Hematopoietic multipotent progenitor cell treated with erythropoietin and hydrocortisone succinate and interleukin-3 and kit ligand, for 15 days (in vitro differentiated cells): ENCODE data around the gene LYSMD3.

Source experiments
- DNase-seq: peaks from one replicate; pipeline ENCODE4 v3.0.0-alpha.2; 2015; ENCODE audit warnings: low spot score

Gene LYSMD3

DNA sequence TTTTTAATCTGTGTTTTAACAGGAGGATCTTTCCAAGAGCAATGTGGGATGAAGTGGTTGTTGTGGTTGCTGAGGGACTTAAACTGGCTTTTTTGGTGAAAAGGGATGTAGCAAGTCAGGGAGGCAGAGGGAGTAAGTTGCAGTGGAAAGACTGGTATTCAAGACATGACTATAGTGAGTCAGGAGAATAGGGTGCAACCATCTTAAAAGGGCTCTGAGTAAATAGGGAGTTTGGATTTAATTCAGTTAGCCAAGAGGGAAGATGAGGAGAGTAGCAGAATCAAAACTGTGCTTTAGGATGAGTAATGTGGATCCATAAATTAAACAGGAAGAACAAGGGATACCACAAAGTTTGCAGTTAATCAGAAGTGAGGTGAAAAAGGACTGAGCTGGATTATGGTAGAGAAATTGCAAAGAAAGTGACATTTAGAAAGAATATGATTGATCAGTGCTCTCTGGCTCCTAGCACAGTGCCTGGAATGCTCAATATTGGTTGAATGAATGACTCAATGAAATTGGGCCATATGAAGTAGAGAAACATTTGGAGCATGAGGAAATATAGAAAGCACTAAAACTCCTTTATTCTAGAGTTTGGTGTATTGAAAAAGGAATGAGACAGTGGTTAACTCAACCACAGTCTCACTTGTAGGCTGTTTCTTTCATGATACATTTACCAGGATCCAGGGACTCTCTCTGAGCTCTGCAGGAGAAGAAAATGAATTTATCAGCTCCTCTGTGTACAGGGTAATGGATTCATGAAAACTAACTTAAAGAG is 49.6 kb downstream of the LYSMD3 start:
- no peak for DNase-seq

DNA sequence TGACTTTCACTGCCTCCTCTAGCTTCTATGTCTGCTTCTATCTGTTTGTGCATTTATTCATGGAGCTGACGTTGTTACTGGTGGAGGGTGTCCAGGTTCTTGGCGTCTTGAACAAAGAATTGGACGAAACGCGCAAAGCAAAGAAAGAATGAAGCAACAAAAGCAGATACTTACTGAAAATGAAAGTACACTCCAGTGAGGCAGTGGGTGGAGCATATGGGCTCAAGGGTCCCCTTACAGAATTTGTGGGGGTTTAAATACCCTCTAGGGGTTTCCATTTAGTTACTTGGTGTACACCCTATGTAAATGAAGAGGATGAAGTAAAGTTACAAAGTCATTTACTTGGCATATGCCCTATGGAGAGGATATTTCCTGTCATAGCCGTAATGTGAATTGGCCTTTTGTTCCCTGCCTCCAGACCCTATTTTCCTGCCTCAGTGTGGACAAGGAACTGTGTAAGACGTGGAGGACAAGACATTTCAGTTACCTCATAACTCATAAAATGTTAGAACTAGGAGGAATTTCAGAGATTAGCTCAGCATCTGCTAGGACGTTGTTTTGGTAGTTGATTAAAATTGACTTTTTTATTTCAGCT is 51.7 kb downstream of the LYSMD3 start:
- no peak for DNase-seq

DNA sequence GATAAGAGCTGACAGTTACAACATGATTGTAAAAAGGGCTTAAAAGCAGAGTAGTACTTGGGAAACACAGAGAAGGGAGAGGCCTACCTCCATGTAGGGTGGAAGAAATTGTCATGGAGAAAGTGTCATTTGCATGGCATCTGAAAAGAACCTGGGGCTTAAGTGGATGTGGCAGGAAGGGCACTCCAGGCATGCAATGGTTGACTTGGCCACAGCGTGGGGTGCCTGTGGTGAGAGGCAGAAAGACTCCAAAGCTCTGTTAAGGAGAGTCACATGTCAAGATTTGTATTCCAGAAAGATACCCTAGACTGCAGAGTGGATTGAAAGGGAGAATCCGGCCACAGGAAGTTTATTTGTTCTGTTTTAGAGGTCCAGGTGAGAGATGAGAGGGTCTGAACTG is 52.3 kb downstream of the LYSMD3 start:
- DNase-seq = no peak

DNA sequence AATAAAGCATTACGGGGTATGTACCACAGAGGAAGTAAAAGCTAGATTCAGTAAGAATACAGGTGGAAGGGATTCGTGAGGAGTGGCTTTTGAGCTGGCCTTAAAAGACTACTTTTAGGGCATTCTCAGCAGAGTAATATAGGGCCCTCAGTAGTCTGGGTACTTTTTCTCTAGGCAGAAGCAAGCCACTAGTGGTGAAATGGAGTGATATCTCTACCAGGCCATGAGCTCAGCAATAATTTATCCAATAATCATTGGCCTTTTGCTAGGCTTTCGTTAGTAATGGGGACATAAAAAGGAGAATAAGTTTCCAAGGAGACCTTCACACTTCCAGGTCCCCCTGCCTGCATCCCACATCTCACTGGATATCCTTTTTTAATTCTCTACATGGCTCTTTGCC is 53.0 kb downstream of the LYSMD3 start:
- DNase-seq = peak; percentile 20

DNA sequence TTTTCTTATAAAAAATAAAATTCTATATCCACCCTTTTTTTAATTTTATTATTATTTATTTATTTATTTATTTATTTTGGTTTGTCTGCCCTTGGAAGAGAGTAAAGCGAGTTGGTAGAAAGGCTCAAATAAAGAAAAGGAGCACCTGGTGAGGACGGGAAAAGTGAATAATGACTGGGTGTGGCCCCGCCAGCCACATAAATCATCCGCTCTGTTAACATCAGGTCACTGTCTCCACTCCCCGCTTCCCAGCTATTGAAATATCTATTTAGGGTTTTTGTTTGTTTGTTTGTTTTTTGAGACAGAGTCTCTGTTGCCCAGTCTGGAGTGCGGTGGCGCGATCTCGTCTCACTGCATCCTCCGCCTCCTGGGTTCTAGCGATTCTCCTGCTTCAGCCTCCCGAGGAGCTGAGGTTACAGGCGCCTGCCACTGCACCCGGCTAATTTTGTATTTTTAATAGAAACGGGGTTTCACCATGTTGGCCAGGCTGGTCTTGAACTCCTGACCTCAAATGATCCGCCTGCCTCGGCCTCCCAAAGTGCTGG is 53.9 kb downstream of the LYSMD3 start:
- no peak for DNase-seq

DNA sequence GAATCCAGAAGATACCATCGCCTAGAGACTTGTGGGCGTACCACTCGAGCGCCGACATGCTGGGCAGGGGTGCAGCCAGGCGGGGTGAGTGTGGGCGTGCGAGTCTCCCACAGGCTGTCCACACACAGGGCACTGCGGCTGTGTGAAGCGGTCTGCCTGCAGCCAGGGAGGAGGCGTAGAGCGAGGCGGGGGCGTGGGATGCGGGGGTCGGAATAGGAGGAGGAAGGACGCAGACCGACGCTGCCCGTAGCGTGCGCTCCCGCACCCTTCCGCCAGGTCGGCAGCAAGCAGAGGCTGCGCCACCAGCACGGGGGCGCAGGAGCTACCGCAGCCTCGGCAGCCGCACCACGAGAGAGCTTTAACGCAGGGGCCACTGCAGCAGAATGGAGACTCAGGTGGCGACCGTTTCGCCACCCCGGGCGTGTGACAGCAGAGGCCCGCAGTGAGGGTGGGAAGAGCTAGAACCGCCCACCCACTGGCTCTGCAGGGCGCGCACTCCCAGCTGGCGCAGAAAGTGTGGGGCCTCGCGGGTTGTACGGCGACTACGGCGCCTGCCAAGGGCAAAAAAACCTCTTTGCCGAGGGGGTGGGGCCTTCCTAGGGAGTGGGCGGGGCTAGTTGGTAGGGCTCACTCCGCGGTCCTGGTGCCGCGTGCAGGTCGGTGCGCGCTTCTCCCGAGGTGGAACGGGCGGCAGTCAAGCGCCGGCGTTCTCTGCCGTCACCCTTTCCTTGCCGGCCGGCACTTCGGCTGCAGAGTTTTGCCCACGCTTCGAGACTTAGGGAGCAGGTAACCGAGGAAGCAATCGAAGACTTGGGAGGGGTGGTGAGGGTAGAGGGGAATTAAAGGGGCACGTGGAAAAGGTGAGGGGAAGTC is 54.9 kb downstream of the LYSMD3 start, which contains the start of the genes MBLAC2 and POLR3G:
MBLAC2 (minus strand) TSS at position 537 of the 873 bp plus-strand sequence; CDS start at position 58, 479 bp downstream.
POLR3G (plus strand) TSS at position 630 of the 873 bp plus-strand sequence. CDS start 10,704 bp downstream, outside the sequence.
- DNase-seq = peak; percentile 91

DNA sequence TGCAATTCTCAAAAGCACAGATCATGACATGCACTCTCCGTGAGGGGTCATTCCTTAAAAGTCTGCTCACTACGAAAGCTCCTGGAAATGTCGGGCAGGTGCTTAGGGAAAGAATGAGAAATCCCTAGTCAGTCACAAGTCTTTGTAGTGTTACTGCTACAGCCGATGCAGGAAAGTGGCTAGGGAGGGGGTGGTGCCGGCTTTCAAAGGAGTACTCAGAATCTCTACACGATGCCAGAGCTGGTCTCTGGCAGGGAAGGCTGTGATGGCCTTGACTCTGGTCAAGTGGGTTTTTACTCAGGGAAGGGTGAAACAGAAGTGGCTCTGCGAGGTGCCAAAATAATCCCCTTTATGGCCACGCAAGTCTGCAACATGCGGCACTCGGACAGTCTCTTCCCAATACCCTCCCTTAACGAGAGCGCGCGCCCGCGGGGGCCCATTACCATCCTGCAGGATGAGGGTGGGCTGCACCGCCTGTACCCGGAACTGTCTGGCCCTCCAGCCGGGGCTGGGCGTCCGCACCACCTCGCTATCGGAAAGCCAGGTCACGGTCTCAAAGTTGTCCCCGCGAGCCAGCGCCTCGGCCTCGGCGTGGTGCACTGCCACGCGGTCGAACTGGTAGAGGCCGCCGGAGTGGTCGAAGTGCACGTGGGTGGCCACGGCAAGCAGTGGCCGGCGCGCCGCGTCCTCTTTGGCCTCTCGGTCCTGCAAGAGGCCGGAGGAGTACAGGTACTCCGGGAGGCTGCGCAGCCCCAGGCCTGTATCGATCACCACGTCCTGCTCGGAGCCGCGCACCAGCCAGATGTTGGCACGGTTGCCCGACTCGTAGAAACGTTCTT is 55.8 kb downstream of the LYSMD3 start:
- peak; percentile 5 for DNase-seq

DNA sequence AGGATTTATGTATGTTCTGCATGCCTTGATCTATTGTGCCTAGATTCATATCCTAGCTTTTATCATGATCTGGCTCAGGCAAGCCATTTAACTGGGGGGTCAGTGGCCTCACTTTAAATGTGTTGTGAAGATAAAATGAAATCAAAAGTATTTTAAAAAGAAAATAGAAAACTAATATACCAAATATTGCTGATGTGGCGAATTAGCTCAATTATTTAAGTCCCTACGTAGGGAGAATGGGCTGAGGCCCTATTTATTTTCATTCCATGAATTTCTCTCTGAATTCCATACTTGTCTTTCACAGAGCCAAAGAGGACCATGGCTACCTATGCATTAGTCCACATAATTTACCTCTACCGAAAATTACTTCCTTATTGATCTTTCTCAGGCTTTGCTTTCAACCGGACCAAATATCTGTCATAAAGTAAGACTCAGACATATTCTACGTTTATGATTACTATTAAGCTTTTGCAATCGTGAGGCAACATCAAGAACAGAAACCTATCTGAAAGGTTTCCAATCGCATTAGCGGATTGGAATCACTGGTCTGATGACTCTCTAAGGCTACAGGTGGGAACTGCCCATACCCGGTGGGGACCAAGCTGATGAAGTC is 56.5 kb downstream of the LYSMD3 start:
- DNase-seq = no peak
